ENCODE data around the gene KDM6A. TPM values are rescaled to one million over a fixed set of nuclear protein-coding genes. Genes with fewer than 3 reads are reported as not detected.
"Not testable (repeated sequence)": the region's sequence is repeated elsewhere in the genome, so short reads cannot be mapped to it uniquely, and the experiment has no call there.

Gene KDM6A
- total and polyA plus RNA-seq, 2 of the 13 experiments (the other 11 are each of a cell fraction or from before 2014, with no cell fraction given): 16.7 to 18.2 TPM

- in situ Hi-C loops (cut with HindIII; ENCODE audit: extremely low pct_ligation_motif_present, low pct_unique_long_range_greater_than_20kb); DNase-seq (ENCODE audit: low spot score); H2AFZ ChIP-seq (ENCODE audit: low read length); H3K36me3 ChIP-seq (replicated peaks in 1 of 2; ENCODE audit: control insufficient read depth in 1 of 2, insufficient read depth in 2 of 2, low read length in 2 of 2); BruUV-seq (replicated peaks); H3K9me3 ChIP-seq (ENCODE audit: low read length); H3K27ac ChIP-seq (ENCODE audit: extremely low read length, insufficient read depth, low read length); H3K27me3 ChIP-seq (ENCODE audit: control insufficient read depth in 1 of 2, insufficient read depth in 2 of 2, low read length in 2 of 2); FAIRE-seq; ATAC-seq; POLR2A ChIA-PET; H3K4me2 ChIP-seq (ENCODE audit: low read depth, low read length); H3K9ac ChIP-seq (ENCODE audit: insufficient read depth, low read depth, low read length); H3K4me3 ChIP-seq (replicated peaks in 1 of 3; ENCODE audit: insufficient read depth in 1 of 3, low read depth in 2 of 3, low read length in 3 of 3); intact Hi-C loops (cut with micrococcal nuclease; ENCODE audit: unreplicated experiment); CTCF ChIA-PET (ENCODE audit: low intra/inter-chr PET ratio, low total read pairs): not testable (repeated sequence)
- Histone ChIP-seq H3K79me2 (ENCODE audit: insufficient read depth, low read length) (peaks cover 92% of the 10 kb centered on the region), H4K20me1 (ENCODE audit: insufficient read depth, low read length) (0 out of 2 replicates have a peak, but pooled peaks cover 15% of the 10 kb centered on the region), H3K4me1 (ENCODE audit: insufficient read depth, low read length) (peaks cover 33% of the 10 kb centered on the region)
- 82% methylated on average over 9 of the region's 9 CpGs for WGBS (ENCODE audit: low lambda C conversion rate)
- 0 out of 2 replicates have a peak, but pooled peaks have one; percentile 51 for TF ChIP-seq SRF (IDR thresholded peaks at IDR 0.05; ENCODE audit: low read depth, low read length)
These were observed 77.7 kb downstream of the KDM6A start for GRCh38 chrX:44950471-44951366.

- intact Hi-C loops (cut with micrococcal nuclease; ENCODE audit: unreplicated experiment) (no loop called here), in situ Hi-C loops (cut with HindIII; ENCODE audit: extremely low pct_ligation_motif_present, low pct_unique_long_range_greater_than_20kb) (no loop called here)
- Histone ChIP-seq H3K4me1 (ENCODE audit: insufficient read depth, low read length) (peaks cover 31% of the 10 kb centered on the region), H3K79me2 (ENCODE audit: insufficient read depth, low read length) (peaks cover 92% of the 10 kb centered on the region), H3K4me2 (ENCODE audit: low read depth, low read length) (no peak overlapping the region), H3K9ac (ENCODE audit: insufficient read depth, low read depth, low read length) (no peak overlapping the region), H3K27ac (ENCODE audit: extremely low read length, insufficient read depth, low read length) (no peak overlapping the region), H3K27me3 (ENCODE audit: control insufficient read depth in 1 of 2, insufficient read depth in 2 of 2, low read length in 2 of 2) (no peaks in the 10 kb centered on the region), H3K9me3 (ENCODE audit: low read length) (no peaks in the 10 kb centered on the region), H2AFZ (ENCODE audit: low read length) (no peak overlapping the region), H3K4me3 (replicated peaks in 1 of 3; ENCODE audit: insufficient read depth in 1 of 3, low read depth in 2 of 3, low read length in 3 of 3) (no peak overlapping the region), H4K20me1 (ENCODE audit: insufficient read depth, low read length) (0 out of 2 replicates have a peak, but pooled peaks cover 13% of the 10 kb centered on the region), H3K36me3 (replicated peaks in 1 of 2; ENCODE audit: control insufficient read depth in 1 of 2, insufficient read depth in 2 of 2, low read length in 2 of 2) (no peaks in the 10 kb centered on the region)
- BruUV-seq (replicated peaks): no TSS peak
- FAIRE-seq (no peak), DNase-seq (ENCODE audit: low spot score) (no peak), ATAC-seq (no peak)
- ChIA-PET POLR2A (no interaction called here), CTCF (ENCODE audit: low intra/inter-chr PET ratio, low total read pairs) (no interaction called here)
- TF ChIP-seq ZNF543 (CRISPR knock-in tag; IDR thresholded peaks at IDR 0.05) (no peak), USF2 (IDR thresholded peaks at IDR 0.05; ENCODE audit: low read depth, low read length) (no peak), USF2 (CRISPR knock-in tag; IDR thresholded peaks at IDR 0.05; ENCODE audit: borderline replicate concordance) (no peak), ZNF629 (CRISPR knock-in tag; conservative IDR thresholded peaks at IDR 0.05) (0 out of 2 replicates have a peak, but pooled peaks have one; percentile 28), ZKSCAN1 (IDR thresholded peaks at IDR 0.05; ENCODE audit: low read length) (no peak), ZNF333 (CRISPR knock-in tag; IDR thresholded peaks at IDR 0.05; ENCODE audit: borderline replicate concordance) (no peak), ZNF12 (CRISPR knock-in tag; IDR thresholded peaks at IDR 0.05) (no peak)
- 87% methylated on average over 2 of the region's 2 CpGs for WGBS (ENCODE audit: low lambda C conversion rate)
These were observed 78.6 kb downstream of the KDM6A start for GRCh38 chrX:44951572-44952067.
